Sigmoid colon (tissue), 7 donors: ENCODE measurements around the gene PDZRN3. TPM values are rescaled to one million over a fixed set of nuclear protein-coding genes. Genes with fewer than 3 reads are reported as not detected.

Experiments used
- DNase-seq: peaks from one replicate; pipeline ENCODE4 v3.0.0-alpha.2; 2019
- H3K27ac ChIP-seq, 4 donors: fragments of 200-600 bp; sonication (generic); one replicate each; pipeline ENCODE4 v1.5.1; 2016 to 2019; ENCODE audit warnings: mild to moderate bottlenecking in 1 of 4
- H3K27me3 ChIP-seq, 3 donors: fragments of 200-600 bp; sonication (generic); one replicate each; pipeline ENCODE4 v1.5.1; 2019; ENCODE audit warnings: mild to moderate bottlenecking in 1 of 3
- H3K36me3 ChIP-seq, 4 donors: fragments of 200-600 bp; sonication (generic); one replicate each; pipeline ENCODE4 v1.5.1; 2016 to 2019
- H3K4me1 ChIP-seq, 4 donors: fragments of 200-600 bp; sonication (generic); one replicate each; pipeline ENCODE4 v1.5.1; 2017 to 2019
- H3K4me3 ChIP-seq, 4 donors: fragments of 200-600 bp; sonication (generic); one replicate each; pipeline ENCODE4 v1.5.1; 2017 to 2019; ENCODE audit warnings: mild to moderate bottlenecking in 2 of 4, moderate library complexity in 1 of 4
- H3K9me3 ChIP-seq, 4 donors: fragments of 200-600 bp in 3 of 4; sonication (generic) in 3 of 4; one replicate each; pipeline versions ENCODE4 v1.5.1 to v1.6.1; 2013 to 2019
- CTCF ChIP-seq, 4 experiments: fragments of 450-650 bp in 3 of 4; fragments of 200-600 bp in 1 of 4; IDR thresholded peaks; one replicate each; pipeline ENCODE4 v1.5.1; 2016 to 2019; ENCODE audit warnings: antibody characterized with exemption in 4 of 4, mild to moderate bottlenecking in 3 of 4, moderate library complexity in 2 of 4
- EP300 ChIP-seq, 4 donors: sonication (generic); formaldehyde crosslinking; IDR thresholded peaks; one replicate each; pipeline ENCODE4 v1.6.1; 2017; ENCODE audit warnings: antibody characterized with exemption in 4 of 4
- POLR2A ChIP-seq, 2 donors: fragments of 450-650 bp; IDR thresholded peaks; one replicate each; pipeline ENCODE4 v1.6.1; 2016; ENCODE audit warnings: antibody characterized with exemption in 2 of 2, mild to moderate bottlenecking in 2 of 2, moderate library complexity in 2 of 2
- POLR2AphosphoS5 ChIP-seq, 4 donors: sonication (generic); formaldehyde crosslinking; IDR thresholded peaks; one replicate each; pipeline ENCODE4 v1.6.1; 2017; ENCODE audit warnings: antibody characterized with exemption in 4 of 4
- WGBS, 2 donors: extraction: QIAGEN DNeasy Blood & Tissue Kit; methylation state at CpG; one replicate each; pipeline ENCODE4 v1.1.7; 2013; 5-methylcytosine and 5-hydroxymethylcytosine counted together
- intact Hi-C: fragments of 100-400 bp; cut with DNase I; formaldehyde crosslinking; loops from one replicate; pipeline ENCODE4 v1.15.1; 2023
- polyA plus RNA-seq, 3 donors: library from polyadenylated mRNA; stranded (reverse); fragments of 200-250 nt; gene quantifications; one replicate each; pipeline ENCODE4 v1.2.3, GENCODE V29; 2013
- total RNA-seq, 4 donors: library from RNA; depleted of rRNA; stranded (reverse); fragments of >200 nt; gene quantifications; one replicate each; pipeline ENCODE4 v1.1.0, GENCODE V29; 2016
- donor health status: healthy with polysubstance abuse.
- donor health status: Bipolar disorder and iron deficiency.
- donor health status: healthy.

PDZRN3 gene
- total and polyA plus RNA-seq, 7 donors, result 7.2 to 209 (median 172) TPM

- TF ChIP-seq POLR2AphosphoS5 (IDR thresholded peaks at IDR 0.05) (no peak), EP300 (IDR thresholded peaks at IDR 0.05) (no peak), POLR2A (IDR thresholded peaks at IDR 0.05) (no peak), CTCF (IDR thresholded peaks at IDR 0.05) (no peak)
- 48 to 63% methylated on average over 3 of the region's 3 CpGs for WGBS, 2 donors
- Histone ChIP-seq H3K4me3 (peak overlapping the region in 1 of 4 donors; percentile 6), H3K27me3 (no peaks in the 10 kb centered on the region), H3K4me1 (peaks cover 0 to 91% (median 54%) of the 10 kb centered on the region in 4 donors), H3K9me3 (no peaks in the 10 kb centered on the region), H3K36me3 (no peaks in the 10 kb centered on the region), H3K27ac (peak overlapping the region; percentile 85 to 90 (median 86))
- intact Hi-C loops, result no loop called here
- DNase-seq, result no peak
Measured at GRCh38 chr3:73529308-73530021, 95.3 kb downstream of the PDZRN3 start.

- 85 to 86% methylated on average over 6 of the region's 6 CpGs for WGBS, 2 donors
- Histone ChIP-seq H3K4me3 (peak overlapping the region in 3 of 4 donors; percentile 11 to 51 (median 12)), H3K36me3 (no peaks in the 10 kb centered on the region), H3K9me3 (no peaks in the 10 kb centered on the region), H3K4me1 (peaks cover 0 to 78% (median 62%) of the 10 kb centered on the region in 4 donors), H3K27ac (peak overlapping the region; percentile 85 to 90 (median 86)), H3K27me3 (no peaks in the 10 kb centered on the region)
- DNase-seq, result no peak
- intact Hi-C loops, result no loop called here
- no peak for TF ChIP-seq POLR2A (IDR thresholded peaks at IDR 0.05)
- no peak for TF ChIP-seq EP300 (IDR thresholded peaks at IDR 0.05)
- TF ChIP-seq POLR2AphosphoS5 (IDR thresholded peaks at IDR 0.05), result no peak
- TF ChIP-seq CTCF (IDR thresholded peaks at IDR 0.05), result no peak
Measured at GRCh38 chr3:73525591-73525990, 99.2 kb downstream of the PDZRN3 start.

GRCh38 chr3:73523661-73524060 lies 101.1 kb downstream of the PDZRN3 start:
- H3K27me3 ChIP-seq, result no peaks in the 10 kb centered on the region
- no peaks in the 10 kb centered on the region for H3K9me3 ChIP-seq
- intact Hi-C loops, result loop anchor here (5.0 kb wide), 1 partner anchor 79 kb away; no protein-coding TSS in a partner anchor
- peak overlapping the region; percentile 85 to 90 (median 86) for H3K27ac ChIP-seq
- H3K36me3 ChIP-seq, result no peaks in the 10 kb centered on the region
- peaks cover 0 to 80% (median 65%) of the 10 kb centered on the region in 4 donors for H3K4me1 ChIP-seq
- TF ChIP-seq CTCF (IDR thresholded peaks at IDR 0.05), result no peak
- TF ChIP-seq POLR2AphosphoS5 (IDR thresholded peaks at IDR 0.05), result peak in 3 of 4 donors; percentile 35 to 65 (median 48)
- DNase-seq, result no peak
- 74 to 83% methylated on average over 2 of the region's 2 CpGs for WGBS, 2 donors
- H3K4me3 ChIP-seq, result peak overlapping the region in 3 of 4 donors; percentile 46 to 51 (median 50)

- Histone ChIP-seq H3K36me3 (no peaks in the 10 kb centered on the region), H3K9me3 (no peaks in the 10 kb centered on the region), H3K4me1 (peaks cover 0 to 81% (median 66%) of the 10 kb centered on the region in 4 donors), H3K4me3 (peak overlapping the region; percentile 20 to 51 (median 48)), H3K27ac (peak overlapping the region; percentile 85 to 90 (median 86)), H3K27me3 (no peaks in the 10 kb centered on the region)
- intact Hi-C loops, result loop anchor here (1.0 to 5.0 kb wide), 2 partner anchors 80 to 100 kb away; no protein-coding TSS in a partner anchor
- WGBS, 2 donors, result 8 to 58% methylated on average over 7 of the region's 7 CpGs
- no peak for TF ChIP-seq POLR2A (IDR thresholded peaks at IDR 0.05)
- no peak for TF ChIP-seq CTCF (IDR thresholded peaks at IDR 0.05)
- peak in 1 of 4 donors; percentile 21 for TF ChIP-seq EP300 (IDR thresholded peaks at IDR 0.05)
- TF ChIP-seq POLR2AphosphoS5 (IDR thresholded peaks at IDR 0.05), result peak in 3 of 4 donors; percentile 3 to 39 (median 32)
- no peak for DNase-seq
Measured at GRCh38 chr3:73521734-73522336, 102.9 kb downstream of the PDZRN3 start.
